HG02610 (cell line): ENCODE data around the gene RPS6KA1.
"Not testable (repeated sequence)": the region's sequence is repeated elsewhere in the genome, so short reads cannot be mapped to it uniquely, and the experiment has no call there.

ENCODE experiments used
- ATAC-seq: cut with Tn5 transposase; IDR thresholded peaks from one replicate; pipeline ENCODE4 v1.9.1; 2021; ENCODE audit warnings: mild to moderate bottlenecking, moderate library complexity; ENCODE audit not compliant: unreplicated experiment

RPS6KA1 gene

GRCh38 chr1:26529655-26530409 is at the start of gene RPS6KA1:
TSS of gene RPS6KA1 (plus strand) at chr1:26529761. CDS start at chr1:26529921, 160 bp downstream.
- peak; percentile 73 for ATAC-seq

GRCh38 chr1:26482921-26483320 is 46.6 kb upstream of the RPS6KA1 start:
- no peak for ATAC-seq

GRCh38 chr1:26483980-26484379 is 45.6 kb upstream of the RPS6KA1 start:
- no peak for ATAC-seq

- no peak for ATAC-seq
These were observed 39.4 kb upstream of the RPS6KA1 start for GRCh38 chr1:26490155-26490554.

GRCh38 chr1:26493267-26493666 is 36.3 kb upstream of the RPS6KA1 start:
- no peak for ATAC-seq

- no peak for ATAC-seq
These were observed 35.6 kb upstream of the RPS6KA1 start for GRCh38 chr1:26493938-26494337.

GRCh38 chr1:26496861-26497260 is 32.7 kb upstream of the RPS6KA1 start:
- ATAC-seq = no peak

GRCh38 chr1:26498894-26499293 is 30.7 kb upstream of the RPS6KA1 start:
- ATAC-seq = no peak

- ATAC-seq = peak; percentile 43
These were observed 28.9 kb upstream of the RPS6KA1 start for GRCh38 chr1:26500488-26501175.

GRCh38 chr1:26510711-26511110 is 18.9 kb upstream of the RPS6KA1 start:
- ATAC-seq = not testable (repeated sequence)

GRCh38 chr1:26515836-26516235 is 13.7 kb upstream of the RPS6KA1 start:
- not testable (repeated sequence) for ATAC-seq

- no peak for ATAC-seq
These were observed 12.4 kb upstream of the RPS6KA1 start for GRCh38 chr1:26516987-26517765.

GRCh38 chr1:26517766-26518049 is 11.9 kb upstream of the RPS6KA1 start:
- no peak for ATAC-seq

- no peak for ATAC-seq
These were observed 11.2 kb upstream of the RPS6KA1 start for GRCh38 chr1:26518355-26518754.

GRCh38 chr1:26520339-26520738 is 9.2 kb upstream of the RPS6KA1 start:
- no peak for ATAC-seq

- no peak for ATAC-seq
These were observed 7.9 kb upstream of the RPS6KA1 start for GRCh38 chr1:26521669-26522030.

GRCh38 chr1:26522073-26522472 is 7.5 kb upstream of the RPS6KA1 start:
- ATAC-seq = no peak

- ATAC-seq = no peak
These were observed 5.4 kb upstream of the RPS6KA1 start for GRCh38 chr1:26524181-26524580.

GRCh38 chr1:26526287-26526686 is 3.3 kb upstream of the RPS6KA1 start:
- no peak for ATAC-seq

GRCh38 chr1:26529405-26529654 is 231 bp upstream of the RPS6KA1 start:
- ATAC-seq = no peak

- no peak for ATAC-seq
These were observed 891 bp downstream of the RPS6KA1 start for GRCh38 chr1:26530410-26530894.
